Right lobe of liver (tissue), 4 donors: ENCODE data around the gene GP5.

Source experiments
- POLR2A ChIP-seq: fragments of 450-650 bp; IDR thresholded peaks from one replicate; pipeline ENCODE4 v1.6.1; 2017; ENCODE audit warnings: antibody characterized with exemption, mild to moderate bottlenecking
- TF ChIP-seq, protein P1 (sequence below), 4 donors: fragments of 200-600 bp in 3 of 4; fragments of 450-650 bp in 1 of 4; IDR thresholded peaks; one replicate each; pipeline versions ENCODE4 v1.5.1 to v1.8.0; 2016 to 2022; ENCODE audit warnings: antibody characterized with exemption in 4 of 4, mild to moderate bottlenecking in 2 of 4
- donor health status: DM: no; HTN: no; CAD: no.
- donor health status: DM: no; HTN: no; CAD: no.
- donor health status: DM: no; HTN: yes; CAD: no.

DNA sequence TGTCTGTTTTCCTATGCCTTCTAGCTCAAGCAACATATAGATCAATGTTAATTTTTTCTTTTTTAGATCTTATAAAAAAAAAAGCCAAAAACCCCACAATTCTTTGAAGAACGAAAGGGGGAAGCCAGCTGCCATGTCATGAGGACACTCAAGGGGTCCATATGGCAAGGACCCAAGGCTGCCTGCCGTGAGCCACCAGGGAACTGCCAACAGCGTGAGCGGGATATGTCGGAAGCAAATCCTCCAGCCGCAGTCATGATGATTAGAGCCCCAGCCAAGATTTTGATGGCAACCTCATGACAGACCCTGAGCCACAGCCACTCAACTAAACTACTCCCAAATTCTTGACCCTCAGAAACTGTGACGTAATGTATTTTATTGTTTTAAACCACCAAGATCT, 6.5 kb downstream of the GP5 start:
- no peak for TF ChIP-seq POLR2A
- TF ChIP-seq, protein P1, sequence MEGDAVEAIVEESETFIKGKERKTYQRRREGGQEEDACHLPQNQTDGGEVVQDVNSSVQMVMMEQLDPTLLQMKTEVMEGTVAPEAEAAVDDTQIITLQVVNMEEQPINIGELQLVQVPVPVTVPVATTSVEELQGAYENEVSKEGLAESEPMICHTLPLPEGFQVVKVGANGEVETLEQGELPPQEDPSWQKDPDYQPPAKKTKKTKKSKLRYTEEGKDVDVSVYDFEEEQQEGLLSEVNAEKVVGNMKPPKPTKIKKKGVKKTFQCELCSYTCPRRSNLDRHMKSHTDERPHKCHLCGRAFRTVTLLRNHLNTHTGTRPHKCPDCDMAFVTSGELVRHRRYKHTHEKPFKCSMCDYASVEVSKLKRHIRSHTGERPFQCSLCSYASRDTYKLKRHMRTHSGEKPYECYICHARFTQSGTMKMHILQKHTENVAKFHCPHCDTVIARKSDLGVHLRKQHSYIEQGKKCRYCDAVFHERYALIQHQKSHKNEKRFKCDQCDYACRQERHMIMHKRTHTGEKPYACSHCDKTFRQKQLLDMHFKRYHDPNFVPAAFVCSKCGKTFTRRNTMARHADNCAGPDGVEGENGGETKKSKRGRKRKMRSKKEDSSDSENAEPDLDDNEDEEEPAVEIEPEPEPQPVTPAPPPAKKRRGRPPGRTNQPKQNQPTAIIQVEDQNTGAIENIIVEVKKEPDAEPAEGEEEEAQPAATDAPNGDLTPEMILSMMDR (IDR thresholded peaks at IDR 0.05), result no peak
